Stimulated activated naive CD8-positive, alpha-beta T cell treated with anti-CD3 and anti-CD28 coated beads, Interleukin-15, Interleukin-2, amounts not matched to agents 100 U/mL and 50 U/mL, for 24 hours (primary cell): ENCODE data around the gene EEF1AKMT2.
"Not testable (repeated sequence)": the region's sequence is repeated elsewhere in the genome, so short reads cannot be mapped to it uniquely, and the experiment has no call there.

Source experiments
- ATAC-seq: fragments of 150-1000 bp; cut with Tn5 transposase; one replicate; pipeline ENCODE4 v1.10.0; 2021
- DNase-seq: peaks from one replicate; pipeline ENCODE4 v3.0.0; 2021

EEF1AKMT2 gene

DNA sequence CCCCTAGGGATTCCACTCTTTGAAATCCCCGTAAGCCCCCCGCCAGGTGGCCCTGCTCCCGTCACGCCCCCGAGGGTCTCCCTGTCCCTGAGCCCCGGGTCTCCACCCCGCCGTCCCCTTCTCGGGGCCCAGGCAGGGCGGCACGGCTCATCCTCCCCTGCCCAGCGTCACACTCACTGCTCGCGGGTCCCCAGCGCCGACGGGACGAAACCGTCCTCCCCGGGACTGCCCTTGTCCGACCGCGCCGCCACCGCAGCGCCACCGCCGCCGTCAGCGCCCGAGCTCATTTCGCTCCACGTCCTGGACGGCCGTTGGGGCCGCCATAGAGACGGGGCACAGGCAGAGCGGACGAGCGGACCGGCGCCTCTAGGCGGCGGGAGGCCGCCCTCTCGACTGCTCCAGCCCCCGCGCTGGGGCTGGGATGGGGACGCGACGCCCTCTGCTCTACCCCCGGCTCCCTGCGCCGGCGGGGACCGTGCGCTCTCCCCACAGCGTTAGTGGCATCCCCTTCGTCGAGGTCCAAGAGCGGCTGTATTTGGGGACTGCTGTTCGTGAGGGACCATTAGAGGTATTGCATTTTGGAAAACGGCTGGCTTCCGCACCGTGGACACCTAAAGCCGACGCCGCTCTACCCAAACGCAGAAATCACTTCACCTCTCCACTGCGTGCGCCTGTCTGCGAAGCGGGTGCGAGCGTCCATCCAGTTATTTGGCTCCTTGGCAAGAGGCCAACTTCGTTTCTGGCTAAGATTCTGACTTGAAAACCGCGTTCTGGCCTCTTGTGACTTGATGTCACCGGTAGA is at the start of gene EEF1AKMT2:
TSS of gene EEF1AKMT2 (minus strand) at position 341 of the 802 bp plus-strand sequence. CDS start at position 287, 54 bp downstream.
- DNase-seq (peak; percentile 86), ATAC-seq (peak; percentile 99)

DNA sequence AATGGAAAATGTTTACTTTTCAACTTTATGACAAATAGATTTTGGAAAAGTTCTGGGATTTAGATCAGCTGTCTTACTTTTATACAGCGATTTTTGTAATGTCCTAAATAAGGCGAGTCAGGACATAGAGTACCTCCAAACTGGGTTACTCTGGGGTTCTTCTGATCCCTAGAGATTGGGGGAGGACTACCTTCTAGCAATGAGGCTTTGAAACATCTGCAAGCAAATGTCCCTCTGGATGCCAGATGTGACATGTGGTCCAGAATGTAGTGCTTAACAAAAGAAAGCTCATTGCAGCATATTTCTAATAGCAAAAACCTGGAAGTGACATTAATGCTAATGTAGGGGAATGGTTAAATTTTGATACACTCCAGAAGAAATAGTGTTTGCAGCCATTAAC is 46.0 kb upstream of the EEF1AKMT2 start:
- DNase-seq (no peak), ATAC-seq (no peak)

DNA sequence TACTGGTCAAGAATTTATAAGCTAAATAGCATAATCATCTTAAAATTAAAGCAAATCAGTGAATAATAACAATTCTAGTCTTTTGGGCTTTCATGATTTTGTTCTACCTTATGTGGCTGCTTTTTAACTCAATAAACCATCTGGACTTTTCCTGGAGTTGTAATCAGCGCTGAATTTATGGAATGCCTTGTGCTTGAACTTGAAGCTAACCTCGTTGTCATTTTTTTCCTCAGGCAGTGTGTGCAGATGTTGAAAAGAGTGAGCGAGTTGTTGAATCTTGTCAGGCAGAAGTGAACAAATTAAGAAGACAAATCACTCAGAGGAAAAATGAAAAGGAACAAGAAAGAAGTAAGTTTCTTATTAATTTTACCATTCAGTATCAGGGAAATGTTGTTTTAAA is 39.4 kb upstream of the EEF1AKMT2 start:
- DNase-seq: no peak
- ATAC-seq: no peak

DNA sequence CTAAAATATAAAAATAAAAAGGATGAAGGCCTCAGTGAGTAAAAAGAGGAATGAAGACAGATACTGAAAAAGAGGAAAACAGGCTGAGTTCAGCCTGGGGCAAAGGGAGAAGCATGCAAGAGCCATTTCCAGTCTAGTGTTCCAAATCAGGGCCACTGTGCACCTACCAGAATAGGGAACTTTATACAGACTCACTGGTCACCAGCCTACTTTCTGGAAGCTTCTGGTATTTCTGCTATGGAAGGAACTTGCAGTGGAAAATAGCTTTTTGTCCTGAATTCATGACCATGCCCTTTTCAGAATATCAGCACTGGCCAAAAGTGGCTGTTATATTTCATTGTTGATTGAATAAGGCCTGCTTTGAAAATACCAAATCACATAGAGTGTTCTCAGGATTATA is 38.8 kb upstream of the EEF1AKMT2 start:
- DNase-seq (no peak), ATAC-seq (no peak)

DNA sequence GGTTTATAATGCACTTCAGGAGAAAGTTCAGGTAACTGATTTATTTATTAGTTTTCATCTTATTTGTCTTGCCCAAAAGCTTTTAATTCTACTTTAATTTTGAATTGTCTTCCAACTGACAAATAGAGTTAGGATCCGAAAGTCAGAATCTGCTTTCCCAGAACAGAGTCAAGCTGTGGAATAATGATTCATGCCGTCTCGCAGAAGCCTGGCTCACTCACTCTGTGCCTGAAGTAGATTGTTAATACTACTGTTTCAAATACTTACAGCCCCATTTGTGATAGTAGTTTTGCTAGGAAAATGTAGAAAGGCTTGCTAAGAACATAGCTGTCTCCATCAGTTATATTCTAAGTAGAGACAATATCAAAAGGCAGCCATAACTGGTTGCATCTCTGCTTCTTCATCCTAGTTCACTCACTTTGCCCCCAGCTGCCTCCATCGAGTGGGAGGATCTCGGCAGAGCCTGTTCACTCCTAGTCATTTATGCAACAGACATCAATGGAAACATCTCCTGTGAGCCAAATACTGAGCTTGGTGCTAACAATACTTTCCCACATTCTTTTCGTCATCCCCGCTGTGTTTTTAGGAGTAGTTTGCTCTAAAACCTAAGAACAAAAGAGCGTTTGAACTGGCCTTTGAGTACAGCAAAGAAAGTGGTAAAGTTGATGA is 37.9 kb upstream of the EEF1AKMT2 start:
- ATAC-seq (no peak), DNase-seq (no peak)

DNA sequence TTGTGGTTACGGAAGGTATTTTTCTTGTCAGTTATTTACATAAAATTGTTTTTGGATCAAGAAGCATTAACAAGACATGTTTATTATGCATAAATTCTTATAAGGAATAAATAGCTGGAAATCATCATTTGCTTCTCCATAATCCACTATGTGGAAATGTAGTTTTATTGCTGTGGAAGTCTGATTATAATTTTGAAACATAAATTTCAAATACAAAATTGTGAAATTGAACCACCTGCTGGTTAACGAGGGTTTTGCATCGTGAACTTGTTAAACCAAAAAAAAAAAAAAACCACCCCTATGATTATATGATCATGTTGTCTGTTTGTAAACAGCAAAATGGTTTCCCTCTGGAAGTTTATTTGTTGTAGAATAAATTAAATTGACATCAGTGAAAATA is 35.8 kb upstream of the EEF1AKMT2 start:
- DNase-seq (no peak), ATAC-seq (no peak)

DNA sequence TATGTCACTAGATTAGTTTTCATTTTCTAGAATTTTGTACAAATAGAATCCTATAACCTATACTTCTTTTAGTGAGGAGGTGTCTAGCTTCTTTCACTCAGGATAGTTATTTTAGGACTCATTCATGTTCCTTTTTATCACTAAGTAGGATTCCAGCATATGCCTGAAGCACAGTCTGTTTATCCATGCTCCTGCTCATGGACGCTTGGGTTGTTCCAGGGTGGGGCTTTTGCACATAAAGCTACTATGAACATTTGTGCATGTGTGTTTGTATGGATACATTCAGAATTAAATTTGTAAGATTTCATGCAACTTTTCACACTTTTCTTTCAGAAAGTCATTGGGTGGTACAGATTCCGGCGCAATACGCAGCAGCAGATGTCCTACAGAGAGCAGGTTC is 34.6 kb upstream of the EEF1AKMT2 start:
- no peak for DNase-seq
- ATAC-seq: no peak

DNA sequence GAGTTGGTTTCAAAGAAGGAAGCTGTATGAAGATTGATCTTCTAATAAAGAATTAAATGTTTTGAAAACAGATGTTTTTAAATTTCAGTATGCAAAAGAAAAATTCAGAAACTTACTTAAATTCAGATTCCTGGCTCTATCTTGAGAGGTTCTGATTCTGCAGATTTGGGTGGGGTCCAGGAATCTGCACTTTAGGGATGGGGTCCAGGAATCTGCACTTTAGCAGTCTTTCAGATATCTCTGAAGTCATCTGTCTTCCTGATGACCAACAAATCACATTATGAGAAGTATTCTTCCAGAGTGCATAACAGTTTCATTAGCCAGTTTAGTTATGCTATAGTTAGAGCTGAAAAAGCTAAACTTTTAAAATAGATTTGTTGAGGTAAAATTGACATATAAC is 34.0 kb upstream of the EEF1AKMT2 start:
- DNase-seq: no peak
- ATAC-seq: no peak

DNA sequence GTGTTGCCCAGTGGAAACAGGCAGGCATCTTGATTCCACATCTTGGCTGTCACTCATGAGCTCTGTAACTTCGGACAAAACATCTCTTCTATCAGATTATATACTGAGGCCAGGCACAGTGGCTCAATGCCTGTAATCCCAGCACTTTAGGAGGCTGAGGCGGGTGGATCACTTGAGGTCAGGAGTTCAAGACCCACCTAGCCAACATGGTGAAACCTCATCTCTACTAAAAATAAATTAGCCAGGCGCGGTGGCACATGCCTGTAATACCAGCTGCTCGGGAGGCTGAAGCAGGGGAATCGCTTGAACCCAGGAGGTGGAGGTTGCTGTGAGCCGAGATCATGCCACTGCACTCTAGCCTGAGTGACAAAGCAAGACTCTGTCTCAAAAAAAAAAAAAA is 33.2 kb upstream of the EEF1AKMT2 start:
- not testable (repeated sequence) for ATAC-seq, DNase-seq

DNA sequence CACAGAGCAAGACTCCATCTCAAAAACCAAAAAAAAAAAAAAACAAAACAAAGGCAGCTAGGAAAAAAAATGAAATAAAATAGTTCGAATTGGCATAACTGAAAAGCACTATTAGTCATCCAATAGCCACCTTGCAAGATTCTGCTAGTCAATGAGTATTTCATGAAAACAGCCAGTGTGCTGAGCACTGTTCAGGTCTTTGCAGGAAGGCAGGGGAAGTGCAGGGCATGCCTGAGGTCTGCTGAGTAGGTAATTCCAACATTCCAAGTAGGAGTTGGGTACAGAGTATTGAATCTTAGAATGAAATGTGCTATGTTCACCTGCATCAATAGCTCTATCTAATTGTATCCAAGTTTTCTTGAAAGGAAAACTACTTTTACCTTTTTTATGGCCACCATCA is 32.8 kb upstream of the EEF1AKMT2 start:
- DNase-seq (no peak), ATAC-seq (no peak)

DNA sequence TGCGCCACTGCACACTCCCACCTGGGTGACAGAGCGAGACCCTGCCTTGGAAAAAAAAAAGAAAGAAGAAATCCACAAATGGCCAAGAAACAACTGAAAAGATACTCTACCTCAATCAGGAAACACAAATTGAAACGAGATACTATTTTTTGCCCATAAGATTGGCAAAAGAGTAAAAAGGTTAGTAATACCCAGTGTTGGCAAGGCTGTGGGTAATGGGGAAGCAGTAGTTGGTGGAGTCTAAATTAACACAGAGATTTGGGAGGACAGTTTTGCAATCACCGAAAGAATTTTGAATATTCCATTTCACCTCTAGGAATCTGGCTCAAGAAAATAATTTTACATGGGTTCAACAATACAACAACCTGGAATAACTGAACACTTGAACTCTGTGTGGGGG is 29.8 kb upstream of the EEF1AKMT2 start:
- ATAC-seq: no peak
- no peak for DNase-seq

DNA sequence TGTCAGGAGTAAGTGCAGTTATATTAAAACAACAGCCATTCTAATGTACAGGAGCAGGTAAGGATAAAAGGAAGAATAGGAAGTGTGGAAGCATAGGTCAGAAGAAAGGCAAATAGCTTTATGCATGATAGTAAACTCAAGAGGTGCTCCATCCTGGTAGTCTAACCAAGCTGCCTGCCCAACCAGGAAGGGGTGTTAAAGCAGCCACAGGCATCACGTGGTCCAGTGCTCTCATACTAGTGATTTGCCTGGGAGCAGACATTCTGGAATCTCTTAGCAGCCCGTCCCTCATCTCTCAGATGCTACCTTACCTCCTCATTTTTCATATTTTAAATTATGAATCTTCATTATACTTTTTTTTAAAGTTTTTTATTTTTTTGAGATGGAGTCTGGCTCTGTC is 28.4 kb upstream of the EEF1AKMT2 start:
- ATAC-seq (no peak), DNase-seq (no peak)

DNA sequence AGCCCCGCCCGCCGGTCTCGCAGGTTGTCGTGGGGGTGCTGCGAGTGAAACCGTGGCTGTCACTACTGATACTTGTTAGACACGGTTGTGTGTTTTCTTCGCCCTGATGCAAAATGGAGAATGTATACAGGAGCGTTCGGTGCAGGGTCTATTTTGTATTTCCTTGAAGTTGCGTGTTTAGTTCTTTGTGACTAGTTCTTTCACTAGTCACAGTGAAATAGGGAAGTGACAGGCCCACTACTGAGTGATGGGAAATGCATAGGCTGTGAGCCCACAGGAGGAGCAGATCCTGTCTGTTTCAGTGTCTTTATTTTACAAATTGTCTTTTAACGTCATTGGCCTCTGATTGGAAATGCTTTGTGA is 10.6 kb upstream of the EEF1AKMT2 start:
- no peak for DNase-seq

DNA sequence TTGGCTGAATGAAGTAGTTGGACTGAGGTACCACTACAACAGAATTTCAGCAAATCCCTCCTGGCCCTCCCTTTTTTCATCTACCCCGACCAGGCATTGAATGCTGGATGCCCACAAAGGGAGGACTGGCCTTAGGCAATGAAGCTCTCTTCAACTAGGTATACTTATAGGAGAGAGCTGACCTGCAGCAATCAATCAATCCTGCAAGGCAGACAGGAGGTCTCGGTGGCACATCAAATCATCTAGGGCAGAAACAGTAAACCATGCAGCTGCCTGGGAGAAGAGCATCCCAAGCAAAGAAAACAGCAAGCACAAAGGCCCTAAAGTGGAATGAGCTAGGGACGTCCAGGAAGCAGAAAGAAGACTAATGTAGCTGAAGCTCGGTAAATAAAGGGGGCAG is 7.5 kb upstream of the EEF1AKMT2 start:
- ATAC-seq (no peak), DNase-seq (no peak)

More for the DNA sequence above, 10.6 kb upstream of the EEF1AKMT2 start:
- peak; percentile 14 for ATAC-seq

DNA sequence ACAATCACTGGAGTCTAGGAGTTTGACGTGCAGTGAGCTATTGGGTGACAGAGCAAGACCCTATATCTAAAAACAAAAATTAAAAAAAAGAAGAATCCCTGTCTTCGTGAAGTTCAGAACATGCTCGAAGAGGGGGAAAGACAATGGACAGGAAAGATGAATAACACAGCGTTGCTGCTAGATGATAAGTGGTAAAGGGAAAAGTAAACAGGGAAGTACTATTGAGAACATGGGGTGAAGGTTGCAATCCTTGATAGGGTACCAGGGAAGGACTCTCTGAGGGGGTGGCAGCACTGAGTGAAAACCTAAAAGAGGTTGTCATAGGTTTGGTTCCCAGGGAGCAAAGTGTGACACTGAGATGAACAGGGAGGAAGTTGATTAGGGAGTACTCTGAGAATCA is 7.1 kb upstream of the EEF1AKMT2 start:
- DNase-seq (no peak), ATAC-seq (no peak)

DNA sequence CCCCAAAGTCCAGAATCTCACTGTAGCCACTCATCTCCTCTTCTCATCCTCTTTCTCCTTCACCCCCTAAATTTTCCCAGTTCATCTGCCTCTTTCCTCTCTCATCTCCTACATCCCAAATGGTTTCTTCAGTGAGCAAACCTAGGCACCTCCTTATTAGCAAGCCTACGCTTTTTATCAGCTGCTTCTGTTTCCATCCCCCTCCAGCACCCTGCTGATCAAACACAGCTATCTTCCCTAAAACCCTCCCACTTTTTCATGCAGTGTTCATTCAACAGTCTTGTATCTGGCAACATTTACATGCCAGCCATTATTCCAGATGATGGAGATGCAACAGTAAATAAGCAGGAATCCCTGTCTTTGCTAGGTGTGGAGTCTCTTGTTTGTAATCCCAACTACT is 6.7 kb upstream of the EEF1AKMT2 start:
- ATAC-seq: no peak
- no peak for DNase-seq

DNA sequence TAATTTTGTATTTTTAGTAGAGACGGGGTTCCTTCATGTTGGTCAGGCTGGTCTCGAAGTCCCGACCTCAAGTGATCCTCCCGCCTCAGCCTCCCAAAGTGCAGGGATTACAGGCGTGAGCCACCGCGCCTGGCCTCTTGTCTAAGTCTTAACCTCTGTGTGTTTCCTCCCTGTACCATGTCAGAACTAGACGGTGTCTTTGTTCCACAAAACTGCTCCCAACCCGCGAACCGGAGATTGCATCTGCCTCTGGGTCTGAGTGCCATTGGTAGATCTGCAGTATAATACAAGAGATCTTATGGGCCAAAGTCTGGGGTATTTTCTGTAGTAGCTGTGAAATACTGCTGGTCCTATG is 1.3 kb upstream of the EEF1AKMT2 start:
- DNase-seq (no peak), ATAC-seq (no peak)

DNA sequence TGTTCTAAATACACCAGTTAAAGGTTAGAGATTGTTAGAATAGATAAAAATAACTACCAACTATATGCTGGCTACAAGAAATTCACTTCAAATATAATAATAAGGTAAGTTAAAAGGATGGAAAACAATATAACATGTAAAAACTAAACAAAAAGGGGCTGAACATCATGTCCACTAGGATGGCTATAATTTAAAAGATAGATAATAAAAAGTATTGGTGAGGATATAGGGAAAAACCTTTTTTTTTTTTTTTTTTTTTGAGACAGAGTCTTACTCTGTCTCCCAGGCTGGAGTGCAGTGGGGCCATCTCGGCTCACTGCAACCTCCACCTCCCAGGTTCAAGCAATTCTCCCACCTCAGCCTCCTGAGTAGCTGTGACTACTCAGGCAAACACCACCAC is 8.8 kb downstream of the EEF1AKMT2 start:
- not testable (repeated sequence) for DNase-seq, ATAC-seq

DNA sequence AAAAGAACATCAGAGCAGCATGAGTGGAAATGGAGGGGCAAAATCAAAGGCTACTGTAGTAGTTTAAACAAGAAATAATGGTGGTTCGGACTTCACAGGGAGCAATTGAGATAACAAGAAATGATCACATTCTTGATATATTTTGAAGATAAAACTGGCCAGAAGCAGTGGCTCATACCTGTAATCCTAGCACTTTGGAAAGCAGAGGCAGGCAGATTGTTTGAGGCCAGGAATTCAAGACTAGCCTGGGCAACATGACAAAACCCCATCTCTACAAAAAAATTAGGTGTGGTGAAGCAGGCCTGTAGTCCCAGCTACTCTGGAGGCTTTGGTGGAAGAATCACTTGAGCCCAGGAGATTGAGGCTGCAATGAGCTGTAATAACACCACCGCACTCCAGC is 22.9 kb downstream of the EEF1AKMT2 start:
- DNase-seq (no peak), ATAC-seq (no peak)

DNA sequence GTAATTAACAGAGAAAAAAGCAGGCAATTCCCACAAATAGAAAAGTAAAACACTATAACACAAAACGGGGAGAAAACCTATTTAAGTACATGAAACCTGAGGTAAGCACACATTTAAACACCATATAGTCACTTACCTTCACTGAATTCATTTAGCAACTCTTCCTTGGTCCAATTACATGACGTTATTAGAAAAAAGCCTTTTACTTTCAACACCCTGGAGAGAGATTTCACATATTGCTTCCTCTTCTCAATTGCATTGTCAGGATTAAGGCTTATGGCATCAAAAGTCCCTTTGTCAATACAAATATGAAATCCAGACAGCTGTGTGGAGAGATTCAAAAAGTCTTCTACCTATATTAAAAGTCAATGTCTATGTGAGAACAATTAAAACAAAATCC is 26.4 kb downstream of the EEF1AKMT2 start:
- no peak for ATAC-seq
- DNase-seq: no peak

DNA sequence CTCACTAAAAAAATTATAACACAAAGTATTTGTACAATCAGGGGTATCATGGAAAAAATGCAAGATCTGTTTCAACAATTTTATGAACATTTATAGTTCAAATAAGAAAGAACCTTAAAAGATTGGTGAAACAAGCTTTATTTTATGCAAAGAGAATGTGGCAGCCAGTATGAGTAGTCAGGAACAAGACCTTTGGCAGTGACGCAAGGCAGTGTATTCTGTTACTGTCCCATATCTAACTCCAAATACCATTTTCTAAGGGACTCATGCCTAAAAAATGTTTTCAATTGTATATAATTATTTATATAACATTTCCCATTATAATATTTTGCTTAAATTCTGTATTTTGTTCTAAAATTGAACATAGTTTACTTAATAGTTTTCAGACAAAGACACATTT is 28.4 kb downstream of the EEF1AKMT2 start:
- ATAC-seq: no peak

DNA sequence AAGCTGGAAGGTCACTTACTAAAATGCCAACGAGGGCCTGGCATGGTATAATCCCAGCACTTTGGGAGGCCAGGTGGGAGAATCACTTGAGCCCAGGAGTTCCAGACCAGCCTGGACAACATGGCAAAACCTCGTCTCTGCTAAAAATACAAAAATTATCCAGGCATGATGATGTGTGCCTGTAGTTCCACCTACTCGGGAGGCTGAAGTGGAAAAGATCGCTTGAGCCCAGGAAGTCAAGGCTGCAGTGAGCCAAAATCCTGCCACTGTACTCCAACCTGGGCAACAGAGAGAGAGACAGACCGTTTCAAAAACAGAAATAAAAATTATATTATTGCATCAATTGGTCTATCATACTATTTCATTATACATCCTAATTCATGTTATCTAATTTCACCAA is 29.4 kb downstream of the EEF1AKMT2 start:
- no peak for ATAC-seq
- no peak for DNase-seq

More for the DNA sequence above, 28.4 kb downstream of the EEF1AKMT2 start:
- no peak for DNase-seq

DNA sequence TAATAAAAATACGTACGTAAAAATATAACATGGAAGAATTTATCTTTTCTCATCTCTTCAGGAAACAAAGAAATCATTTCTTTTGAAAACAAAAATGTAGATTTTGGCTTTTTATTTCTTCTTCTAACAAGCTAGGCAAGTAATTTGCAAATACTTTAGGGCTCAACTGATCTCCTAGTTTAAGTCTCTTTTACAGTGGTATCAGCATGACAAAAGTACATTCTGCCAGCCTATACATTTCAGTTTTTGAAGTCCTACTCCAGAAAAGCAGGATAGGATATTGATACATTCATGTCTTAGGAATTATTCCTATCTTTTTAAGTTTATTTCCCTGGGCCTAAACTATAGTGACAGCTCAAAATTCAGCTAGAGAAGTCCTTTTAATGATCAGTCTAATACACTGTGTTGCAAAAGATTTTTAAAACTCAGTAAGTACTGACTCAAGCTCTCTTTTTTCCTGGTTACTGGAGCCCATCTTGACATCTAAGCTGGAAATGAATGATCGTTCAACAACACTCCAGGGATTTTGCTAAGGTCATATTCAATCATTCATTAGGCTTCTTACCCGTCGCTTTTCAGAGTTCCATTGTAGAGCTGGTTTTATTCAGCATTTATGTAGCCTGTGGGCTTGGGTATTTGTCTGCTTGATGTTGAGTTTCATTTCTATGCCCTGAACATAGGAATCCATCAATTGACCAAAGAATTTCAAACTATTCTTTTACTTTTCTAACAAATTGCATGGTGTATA is 35.4 kb downstream of the EEF1AKMT2 start:
- DNase-seq (no peak), ATAC-seq (no peak)
